ENCODE measurements around the gene SUGCT.

SUGCT gene

GRCh38 chr7:40483630-40484029 lies 348.8 kb downstream of the SUGCT start:
- no peak for FAIRE-seq

- no peak for FAIRE-seq
These were observed 355.2 kb downstream of the SUGCT start for GRCh38 chr7:40489844-40490602.

- FAIRE-seq, result no peak
These were observed 355.8 kb downstream of the SUGCT start for GRCh38 chr7:40490603-40490924.

GRCh38 chr7:40492946-40493345 lies 358.1 kb downstream of the SUGCT start:
- FAIRE-seq, result no peak

GRCh38 chr7:40493609-40494051 lies 358.8 kb downstream of the SUGCT start:
- FAIRE-seq, result no peak

- no peak for FAIRE-seq
These were observed 364.2 kb downstream of the SUGCT start for GRCh38 chr7:40498924-40499510.

GRCh38 chr7:40499718-40500117 lies 364.9 kb downstream of the SUGCT start:
- no peak for FAIRE-seq

- no peak for FAIRE-seq
These were observed 365.4 kb downstream of the SUGCT start for GRCh38 chr7:40500219-40500618.

GRCh38 chr7:40502359-40502758 lies 367.6 kb downstream of the SUGCT start:
- FAIRE-seq, result peak; percentile 62

- FAIRE-seq, result no peak
These were observed 371.4 kb downstream of the SUGCT start for GRCh38 chr7:40506158-40506557.

- no peak for FAIRE-seq
These were observed 372.4 kb downstream of the SUGCT start for GRCh38 chr7:40507166-40507565.

- FAIRE-seq, result no peak
These were observed 374.6 kb downstream of the SUGCT start for GRCh38 chr7:40509287-40509996.

GRCh38 chr7:40516376-40516775 lies 381.6 kb downstream of the SUGCT start:
- no peak for FAIRE-seq

GRCh38 chr7:40519009-40519408 lies 384.2 kb downstream of the SUGCT start:
- no peak for FAIRE-seq

GRCh38 chr7:40520986-40521738 lies 386.4 kb downstream of the SUGCT start:
- FAIRE-seq, result no peak

GRCh38 chr7:40525764-40526163 lies 391.0 kb downstream of the SUGCT start:
- no peak for FAIRE-seq

- FAIRE-seq, result no peak
These were observed 392.3 kb downstream of the SUGCT start for GRCh38 chr7:40526951-40527715.

- FAIRE-seq, result no peak
These were observed 392.9 kb downstream of the SUGCT start for GRCh38 chr7:40527723-40528122.

- FAIRE-seq, result no peak
These were observed 395.5 kb downstream of the SUGCT start for GRCh38 chr7:40530292-40530691.

GRCh38 chr7:40531956-40532355 lies 397.2 kb downstream of the SUGCT start:
- FAIRE-seq, result no peak

GRCh38 chr7:40535678-40536077 lies 400.9 kb downstream of the SUGCT start:
- FAIRE-seq, result no peak

- no peak for FAIRE-seq
These were observed 401.6 kb downstream of the SUGCT start for GRCh38 chr7:40536421-40536820.

GRCh38 chr7:40538281-40538680 lies 403.5 kb downstream of the SUGCT start:
- FAIRE-seq, result no peak
